ENCODE measurements around the gene DYRK2. TPM values are rescaled to one million over a fixed set of nuclear protein-coding genes. Genes with fewer than 3 reads are reported as not detected.

DYRK2 gene
- total and polyA plus RNA-seq, 10 of the 15 experiments (the other 5 are each of a cell fraction or from before 2014, with no cell fraction given), result 3.1 to 35.9 (median 12.2) TPM

DNA sequence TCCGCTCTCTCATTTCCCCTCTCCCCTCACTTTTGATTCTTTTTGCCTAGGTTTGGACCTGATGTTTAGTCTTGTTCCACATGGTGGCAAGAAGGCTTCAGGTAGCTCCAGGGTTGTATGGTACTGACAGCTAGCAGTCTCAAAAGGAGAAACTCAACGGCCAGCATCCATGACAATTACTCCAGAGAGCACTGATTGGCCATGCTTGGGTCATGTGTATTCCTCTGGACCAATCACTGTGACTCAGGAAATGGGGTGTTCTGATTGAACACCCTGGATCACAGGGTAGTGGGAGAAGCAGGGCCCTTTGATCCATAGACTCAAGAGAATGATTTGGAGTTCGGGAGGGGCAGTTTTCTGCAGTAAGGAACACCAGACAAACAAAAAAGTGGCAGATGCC lies 45.3 kb downstream of the DYRK2 start:
- no peak overlapping the region for H2AFZ ChIP-seq (ENCODE audit: control insufficient read depth, low read depth, low read length)
- no peak for DNase-seq (ENCODE audit: low read depth, low spot score)
- H3K27me3 ChIP-seq (replicated peaks in 1 of 2; ENCODE audit: control insufficient read depth in 2 of 2, insufficient read depth in 2 of 2, low read length in 1 of 2), result no peaks in the 10 kb centered on the region
- in situ Hi-C loops (cut with MboI) (no loop called here), intact Hi-C loops (cut with micrococcal nuclease; ENCODE audit: unreplicated experiment) (no loop called here)
- H3K79me2 ChIP-seq (ENCODE audit: control insufficient read depth, insufficient read depth, low read length), result no peaks in the 10 kb centered on the region
- no peak for FAIRE-seq
- H3K9ac ChIP-seq (ENCODE audit: control insufficient read depth, insufficient read depth, low read length), result no peak overlapping the region
- H3K4me3 ChIP-seq, result no peak overlapping the region
- CTCF ChIA-PET, result interaction anchor here (1.1 kb wide), 1 partner anchor 249 kb away, joined by 4 read pairs; no protein-coding TSS in a partner anchor
- WGBS (ENCODE audit: insufficient coverage, insufficient replicate concordance, low lambda C conversion rate, missing lambda C conversion rate), result 98% methylated on average over 3 of the region's 3 CpGs
- no peak for TF ChIP-seq CHD4 (IDR thresholded peaks at IDR 0.05)
- no peak for TF ChIP-seq SIN3A (IDR thresholded peaks at IDR 0.05; ENCODE audit: low read depth, low read length)
- peak; percentile 73 for TF ChIP-seq NFYB (IDR thresholded peaks at IDR 0.05; ENCODE audit: insufficient read depth, low read depth, low read length)
- TF ChIP-seq FOXK2 (IDR thresholded peaks at IDR 0.05), result no peak
- TF ChIP-seq KDM1A (IDR thresholded peaks at IDR 0.05; ENCODE audit: borderline replicate concordance), result no peak
- TF ChIP-seq, protein P1, sequence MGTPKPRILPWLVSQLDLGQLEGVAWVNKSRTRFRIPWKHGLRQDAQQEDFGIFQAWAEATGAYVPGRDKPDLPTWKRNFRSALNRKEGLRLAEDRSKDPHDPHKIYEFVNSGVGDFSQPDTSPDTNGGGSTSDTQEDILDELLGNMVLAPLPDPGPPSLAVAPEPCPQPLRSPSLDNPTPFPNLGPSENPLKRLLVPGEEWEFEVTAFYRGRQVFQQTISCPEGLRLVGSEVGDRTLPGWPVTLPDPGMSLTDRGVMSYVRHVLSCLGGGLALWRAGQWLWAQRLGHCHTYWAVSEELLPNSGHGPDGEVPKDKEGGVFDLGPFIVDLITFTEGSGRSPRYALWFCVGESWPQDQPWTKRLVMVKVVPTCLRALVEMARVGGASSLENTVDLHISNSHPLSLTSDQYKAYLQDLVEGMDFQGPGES (IDR thresholded peaks at IDR 0.05), result no peak
- TF ChIP-seq ETV6 (conservative IDR thresholded peaks at IDR 0.05 in 1 of 2, IDR thresholded peaks at IDR 0.05 in 1 of 2; ENCODE audit: borderline replicate concordance in 1 of 2, low read depth in 1 of 2), result no peak
- H3K36me3 ChIP-seq (ENCODE audit: control insufficient read depth in 2 of 2, insufficient read depth in 2 of 2, low read length in 1 of 2), result no peaks in the 10 kb centered on the region
- no peak overlapping the region for H3K27ac ChIP-seq (ENCODE audit: control insufficient read depth, insufficient read depth)
- SMC1A ChIA-PET (ENCODE audit: uncharacterized antibody, unreplicated experiment), result interaction anchor here (1.3 kb wide), 1 partner anchor 18 kb away, joined by 3 read pairs; no protein-coding TSS in a partner anchor
- H3K4me2 ChIP-seq (ENCODE audit: control insufficient read depth, insufficient read depth), result no peak overlapping the region
- peaks cover 18% of the 10 kb centered on the region; the same call in 1 of the 2 replicates for H3K4me1 ChIP-seq (ENCODE audit: control insufficient read depth, insufficient read depth, low read length)
- no peak for ATAC-seq
- POLR2A ChIA-PET, result no interaction called here
- H3K9me3 ChIP-seq (replicated peaks; ENCODE audit: control insufficient read depth, insufficient read depth, low read length), result no peaks in the 10 kb centered on the region
- RAD21 ChIA-PET (ENCODE audit: unreplicated experiment), result interaction anchor here (1.5 kb wide), 1 partner anchor 39 kb away, joined by 3 read pairs; no protein-coding TSS in a partner anchor
- no TSS peak for BruUV-seq (replicated peaks)
- no peaks in the 10 kb centered on the region for H4K20me1 ChIP-seq (ENCODE audit: control insufficient read depth, insufficient read depth)
